Measurements from ENCODE around the gene LENG1.

Gene LENG1

DNA sequence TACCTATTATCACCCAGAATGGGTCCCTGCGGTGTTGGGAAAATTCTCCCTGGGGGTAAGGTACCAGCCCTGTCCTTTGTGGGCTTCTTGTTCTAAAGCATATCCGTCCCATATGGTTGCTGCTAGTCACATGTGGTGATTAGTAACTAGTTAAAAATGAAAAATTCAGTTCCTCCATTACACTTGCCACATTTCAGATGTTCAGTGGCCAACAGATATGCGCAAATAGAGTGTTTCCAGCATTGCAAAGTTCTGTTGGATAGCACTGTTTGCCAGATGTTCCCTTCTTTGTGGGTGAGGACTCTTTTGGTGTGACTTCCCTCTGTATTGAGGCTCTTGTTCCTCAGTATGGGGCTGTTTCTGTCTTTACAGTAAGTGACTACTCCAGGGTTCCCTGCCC, 18.2 kb downstream of the LENG1 start:
- DNase-seq (ENCODE audit: low read depth in 2 of 2), result no peak

DNA sequence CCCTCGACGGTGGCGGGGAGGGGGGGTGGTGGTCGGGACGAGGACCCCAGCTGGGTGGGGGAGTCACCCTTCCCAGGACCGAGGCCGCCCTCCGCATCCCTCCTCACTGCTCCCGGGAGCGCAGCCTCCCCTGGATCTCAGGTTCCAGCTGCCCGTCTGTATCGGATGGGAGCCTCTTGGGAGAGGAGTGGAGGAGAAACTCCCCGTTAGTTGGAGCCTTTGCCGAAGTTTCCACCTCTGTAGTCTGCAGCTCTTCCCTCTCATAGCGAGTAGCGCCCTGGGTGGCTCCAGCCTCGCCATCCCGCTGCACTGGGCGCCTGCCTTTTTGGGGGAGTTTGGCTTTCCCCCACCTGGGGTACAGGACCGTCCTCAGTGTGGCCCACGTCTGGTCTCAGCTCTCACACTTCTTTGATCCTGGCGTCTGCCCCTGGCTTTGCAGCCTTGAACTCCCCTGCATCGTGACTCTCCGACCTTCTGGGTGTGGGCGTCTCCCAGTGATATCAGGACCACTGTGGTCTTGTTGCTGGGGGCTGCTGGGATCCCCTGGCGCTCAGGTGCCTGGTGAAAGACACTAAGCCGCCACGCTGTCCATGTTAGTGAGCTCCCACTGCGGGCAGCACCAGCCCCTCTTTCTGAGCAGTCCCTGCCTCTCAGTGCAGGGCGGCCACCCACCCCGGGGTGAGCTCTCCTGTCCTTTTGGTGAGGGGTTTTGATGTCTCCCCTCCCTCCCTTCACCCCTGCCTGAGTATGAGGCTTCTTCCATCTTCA, 20.8 kb downstream of the LENG1 start:
- no peak for DNase-seq (ENCODE audit: low read depth in 2 of 2)

DNA sequence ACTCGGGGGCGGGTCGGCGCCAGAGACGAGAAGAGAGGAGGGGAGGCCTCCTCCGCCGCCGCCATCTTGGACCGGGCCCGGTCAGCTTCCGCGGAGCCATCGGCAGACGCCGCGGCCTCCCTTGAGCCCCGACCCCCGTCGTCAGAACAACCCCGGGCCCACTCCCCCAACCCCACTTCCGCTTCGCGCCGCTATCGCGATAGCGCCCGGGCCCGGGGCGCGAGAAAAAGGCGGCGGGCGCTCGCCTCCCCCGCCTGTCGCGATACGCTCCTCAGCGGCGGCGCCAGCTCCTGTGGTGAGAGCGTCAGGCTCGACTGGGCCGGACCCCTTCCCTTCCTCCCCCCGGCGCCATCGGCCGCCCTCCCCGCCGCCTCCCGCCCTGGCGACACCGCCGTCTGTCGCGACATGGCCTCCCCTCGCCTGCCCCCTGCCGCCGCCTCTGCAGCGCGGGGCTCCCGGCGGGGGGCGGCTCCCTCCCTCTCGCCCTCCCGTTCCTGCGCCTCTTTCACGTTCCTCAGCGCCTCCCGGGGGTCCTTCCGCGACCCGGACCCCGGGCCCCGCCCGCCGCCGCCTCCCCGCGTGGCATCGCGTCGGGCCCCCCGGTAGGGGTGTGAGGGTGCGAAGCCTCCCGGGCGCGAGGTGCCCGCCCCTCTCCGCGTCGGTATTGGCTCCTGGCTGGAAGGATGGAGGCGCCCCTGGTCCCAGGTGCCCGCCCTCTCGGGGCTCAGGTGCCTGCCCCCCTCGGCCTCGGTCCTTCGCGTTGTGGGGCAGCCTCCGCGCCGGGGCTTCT, 21.6 kb downstream of the LENG1 start, which contains the start of gene CNOT3:
CNOT3 (plus strand) TSS at position 64 of the 790 bp plus-strand sequence. CDS start 5,217 bp downstream, outside the sequence.
- peak in 1 of 2 donors; percentile 21 for DNase-seq (ENCODE audit: low read depth in 2 of 2)

DNA sequence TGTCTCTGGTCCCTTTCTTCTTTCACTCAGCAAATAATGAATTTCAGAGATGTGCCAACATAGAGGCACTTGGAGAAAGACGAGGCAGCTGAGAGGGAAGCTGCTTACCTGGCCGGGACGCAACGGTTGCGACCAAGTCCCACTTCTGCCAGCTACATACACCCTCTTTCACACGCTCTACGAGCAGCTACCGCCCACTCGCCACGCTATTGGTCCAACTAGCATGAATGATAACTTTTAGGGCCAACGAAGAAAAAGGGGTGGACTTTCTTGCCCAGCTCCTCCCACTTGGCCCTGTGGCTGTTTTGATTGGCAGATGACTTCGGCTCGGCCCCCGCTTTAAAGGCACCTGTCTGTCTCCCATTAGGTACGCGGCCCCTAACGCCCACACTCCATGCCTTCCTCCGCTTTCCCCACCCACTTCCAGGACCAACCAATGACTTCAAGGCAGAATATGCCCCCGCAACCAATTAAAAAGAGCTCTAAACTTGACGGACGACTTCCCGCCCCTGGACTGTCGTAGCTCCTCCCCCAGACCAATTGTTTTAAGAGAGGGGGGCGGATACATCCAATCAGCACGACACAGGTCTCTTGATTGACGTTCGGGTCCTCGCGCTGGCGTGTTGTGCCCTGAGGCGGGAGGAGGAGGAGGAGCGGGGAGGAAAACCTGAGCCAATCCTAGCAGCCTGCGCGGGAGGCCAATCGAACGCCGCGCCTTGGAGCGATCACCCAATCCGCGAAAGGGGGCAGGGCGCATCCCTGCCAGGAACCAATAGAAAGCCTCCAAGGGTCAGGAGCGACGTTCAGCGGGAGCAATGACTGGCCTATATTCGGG, 22.4 kb downstream of the LENG1 start:
- peak; percentile 95 to 97 for DNase-seq (ENCODE audit: low read depth in 2 of 2)

DNA sequence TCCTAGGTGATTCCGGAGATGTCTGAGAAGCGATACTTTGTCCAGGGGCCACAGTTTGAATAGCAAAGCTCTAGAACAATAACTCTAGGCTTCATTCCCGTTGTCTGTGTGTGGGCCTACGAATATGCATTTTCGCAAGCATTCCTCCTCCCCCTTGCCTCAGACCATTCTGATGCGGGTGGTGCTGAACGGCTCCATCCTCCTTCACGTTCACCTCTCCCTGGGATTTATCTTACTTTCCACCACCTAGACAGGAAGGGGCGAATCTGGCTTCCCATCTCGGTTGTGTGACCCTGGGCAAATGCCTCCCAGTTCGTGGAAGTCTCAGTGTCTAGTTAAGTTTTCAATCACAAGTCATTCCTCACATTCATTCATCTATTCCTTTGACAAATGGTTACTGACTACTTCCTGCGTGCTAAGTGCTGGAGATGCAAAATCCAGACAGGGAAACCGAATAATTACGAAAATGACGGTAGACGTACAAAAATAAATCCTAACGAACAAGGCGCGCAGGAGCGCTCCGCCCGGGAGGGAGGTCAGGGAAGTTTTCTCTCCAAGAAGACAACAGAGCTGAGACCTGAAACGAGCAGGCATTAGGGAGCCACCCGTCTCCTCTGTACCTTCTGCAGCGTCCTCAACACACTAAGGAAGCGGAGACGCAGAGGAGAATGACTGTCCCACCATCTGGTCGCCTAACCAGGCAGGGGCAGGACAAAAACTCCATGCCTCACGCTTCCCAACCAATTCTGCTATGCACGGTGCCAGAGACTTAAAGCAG, 23.2 kb downstream of the LENG1 start:
- no peak for DNase-seq (ENCODE audit: low read depth in 2 of 2)

DNA sequence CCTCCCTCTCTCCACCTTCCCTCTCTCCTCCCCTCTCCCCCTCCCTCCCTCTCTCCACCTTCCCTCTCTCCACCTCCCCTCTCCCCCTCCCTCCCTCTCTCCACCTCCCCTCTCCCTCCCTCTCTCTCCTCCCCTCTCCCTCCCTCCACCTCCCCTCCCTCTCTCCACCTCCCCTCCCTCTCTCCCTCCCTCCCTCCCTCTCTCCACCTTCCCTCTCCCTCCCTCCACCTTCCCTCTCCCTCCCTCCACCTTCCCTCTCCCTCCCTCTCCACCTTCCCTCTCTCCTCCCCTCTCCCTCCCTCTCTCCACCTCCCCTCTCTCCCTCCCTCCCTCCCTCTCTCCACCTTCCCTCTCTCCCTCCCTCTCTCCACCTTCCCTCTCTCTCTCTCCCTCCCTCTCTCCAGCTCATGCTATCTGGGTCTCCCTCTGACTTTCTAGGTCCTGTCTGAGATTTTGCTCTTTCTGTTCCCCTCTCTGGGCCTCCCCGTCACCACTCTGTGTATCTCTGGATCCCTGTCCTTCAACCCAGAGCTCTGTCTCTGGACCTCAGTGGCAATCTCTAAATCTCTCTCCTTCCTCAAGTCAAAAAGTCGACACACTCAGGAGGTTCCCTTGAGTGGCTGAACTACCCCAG, 25.4 kb downstream of the LENG1 start:
- no peak for DNase-seq (ENCODE audit: low read depth in 2 of 2)

DNA sequence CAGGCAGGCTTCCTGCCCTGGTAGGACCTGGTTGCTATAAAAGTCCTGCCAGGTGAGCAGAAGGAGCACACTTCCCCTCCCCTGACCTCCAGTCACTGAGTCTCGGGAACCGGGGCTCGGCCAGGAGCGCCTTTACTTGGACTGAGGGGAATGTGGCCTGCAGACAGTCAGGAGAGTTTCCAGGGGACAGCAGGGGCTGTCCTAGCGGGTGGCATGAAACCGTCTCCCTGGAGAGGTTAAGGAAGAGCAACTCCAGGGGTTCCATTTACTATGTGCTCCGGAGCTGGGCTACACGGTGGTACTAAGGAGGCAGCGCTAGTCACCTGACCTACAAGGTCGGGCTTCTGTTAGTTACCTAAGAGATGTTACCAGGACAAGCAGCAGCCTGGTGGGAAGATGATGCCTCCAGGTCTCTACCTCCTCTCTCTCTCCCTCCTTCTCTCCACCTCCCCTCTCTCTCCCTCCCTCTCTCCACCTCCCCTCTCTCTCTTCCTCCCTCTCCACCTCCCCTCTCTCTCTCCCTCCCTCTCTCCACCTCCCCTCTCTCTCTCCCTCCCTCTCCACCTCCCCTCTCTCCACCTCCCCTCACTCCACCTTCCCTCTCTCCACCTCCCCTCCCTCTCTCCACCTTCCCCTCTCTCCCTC, 26.1 kb downstream of the LENG1 start:
- DNase-seq (ENCODE audit: low read depth in 2 of 2), result no peak

DNA sequence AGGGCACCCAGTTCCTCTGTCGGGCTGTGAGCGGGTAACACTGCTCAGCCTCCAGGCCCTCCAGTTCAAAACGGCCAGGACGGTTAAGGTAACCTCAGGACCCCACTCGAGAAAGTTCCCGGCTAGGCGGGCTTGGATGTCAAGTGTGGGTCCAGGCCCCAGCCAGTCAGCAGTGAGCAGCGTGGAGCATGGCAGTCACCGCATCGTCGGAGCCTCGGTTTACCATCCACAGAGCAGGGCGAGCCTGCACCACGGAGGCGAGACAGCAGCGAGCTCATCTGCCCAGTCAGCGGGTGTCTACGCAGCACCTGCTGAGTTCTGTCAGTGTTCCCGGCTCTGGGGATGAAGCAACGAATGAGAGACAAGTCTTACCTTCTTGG, 29.9 kb downstream of the LENG1 start:
- no peak for DNase-seq (ENCODE audit: low read depth in 2 of 2)

- DNase-seq (ENCODE audit: low read depth in 2 of 2), result no peak
These were observed 30.5 kb downstream of the LENG1 start for GRCh38 chr19:54128796-54129616.

- DNase-seq (ENCODE audit: low read depth in 2 of 2), result no peak
These were observed 31.1 kb downstream of the LENG1 start for GRCh38 chr19:54128441-54128725.

- no peak for DNase-seq (ENCODE audit: low read depth in 2 of 2)
These were observed 31.7 kb downstream of the LENG1 start for GRCh38 chr19:54127688-54128440.

DNA sequence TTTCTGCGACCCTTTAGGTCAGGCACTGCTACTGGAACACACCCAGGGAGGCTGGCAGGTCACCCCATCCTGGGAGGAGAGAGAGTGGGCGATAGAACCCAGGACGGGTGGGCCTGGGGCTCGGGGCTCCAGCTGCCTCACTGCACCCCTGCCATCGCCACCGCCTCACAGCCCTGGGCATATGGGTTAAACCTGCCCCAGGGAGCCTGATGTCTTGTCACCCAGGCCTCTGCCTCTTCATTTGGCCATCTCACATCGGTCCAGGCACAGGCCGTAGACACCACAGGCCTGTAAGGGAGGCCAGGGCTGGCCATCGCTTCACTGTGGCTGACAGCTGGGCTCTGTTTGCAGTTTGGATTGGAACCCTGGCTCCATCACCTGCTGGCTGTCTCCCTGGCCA, 33.8 kb downstream of the LENG1 start:
- DNase-seq (ENCODE audit: low read depth in 2 of 2), result no peak

DNA sequence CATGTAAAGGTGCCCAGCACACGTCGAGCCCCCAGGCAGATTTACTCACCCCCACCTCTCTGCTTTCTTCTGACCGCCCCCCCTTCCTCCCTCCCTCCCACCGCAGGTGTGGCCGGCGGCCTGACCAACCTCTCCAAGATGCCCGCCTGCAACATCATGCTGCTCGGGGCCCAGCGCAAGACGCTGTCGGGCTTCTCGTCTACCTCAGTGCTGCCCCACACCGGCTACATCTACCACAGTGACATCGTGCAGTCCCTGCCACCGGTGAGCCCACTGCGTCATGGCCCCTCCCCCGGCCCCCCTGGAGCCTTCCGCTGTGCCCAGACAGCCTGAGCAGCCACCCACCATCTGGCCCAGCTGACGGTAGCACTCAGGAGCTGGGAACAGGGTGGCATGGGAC, 35.1 kb downstream of the LENG1 start:
- no peak for DNase-seq (ENCODE audit: low read depth in 2 of 2)

GRCh38 chr19:54123682-54124081, 35.8 kb downstream of the LENG1 start:
- no peak for DNase-seq (ENCODE audit: low read depth in 2 of 2)

GRCh38 chr19:54121259-54121658, 38.3 kb downstream of the LENG1 start:
- DNase-seq (ENCODE audit: low read depth in 2 of 2), result no peak

DNA sequence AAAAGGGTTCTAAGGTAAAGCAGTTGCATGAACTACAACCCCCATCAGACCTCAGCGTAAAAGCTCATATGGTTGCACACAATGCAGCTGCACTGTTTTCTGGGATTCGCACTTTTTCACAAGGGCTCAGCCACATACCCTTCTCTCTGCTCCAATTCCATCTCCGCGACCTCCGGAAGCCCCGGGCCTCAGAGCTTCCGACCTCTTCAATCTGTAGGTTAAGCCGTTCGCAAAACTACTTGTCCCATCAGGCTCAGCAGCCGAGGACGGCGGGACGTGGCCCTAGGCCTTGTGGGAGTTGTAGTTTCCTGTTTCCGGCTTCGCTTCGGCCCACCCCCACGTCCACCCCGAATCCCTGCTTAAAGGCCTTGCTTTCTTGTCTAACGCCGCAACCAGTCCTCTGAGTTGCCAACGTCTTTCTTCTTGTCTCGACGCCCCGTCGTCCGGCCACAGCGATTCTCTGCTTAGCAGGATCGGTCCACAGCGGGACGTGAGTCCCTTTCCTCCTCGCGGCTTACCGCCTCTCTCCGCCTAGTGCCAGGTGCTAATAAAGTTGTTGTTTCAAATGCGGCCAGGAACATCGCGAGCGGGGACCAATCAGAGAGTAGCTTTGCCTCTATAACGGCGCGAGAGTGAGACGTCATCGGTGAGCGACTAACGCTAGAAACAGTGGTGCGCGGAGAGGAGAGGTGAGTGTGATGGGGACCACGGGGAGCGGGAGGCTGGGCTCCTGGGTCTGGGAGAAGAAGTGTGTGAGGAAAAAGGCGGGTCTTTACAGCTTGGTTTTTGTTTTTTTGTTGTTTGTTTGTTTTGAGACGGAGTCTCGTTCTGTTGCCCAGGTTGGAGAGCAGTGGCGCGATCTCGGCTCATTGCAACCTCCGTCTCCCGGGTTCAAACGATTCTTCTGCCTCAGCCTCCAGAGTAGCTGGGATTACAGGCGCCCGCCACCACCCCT, 44.1 kb downstream of the LENG1 start, which contains the start of the genes PRPF31 and TFPT:
PRPF31 (plus strand) TSS at position 646 of the 955 bp plus-strand sequence. CDS start 2,525 bp downstream, outside the sequence.
TFPT (minus strand) TSS at position 549 of the 955 bp plus-strand sequence; CDS start at position 161, 388 bp downstream.
- DNase-seq (ENCODE audit: low read depth in 2 of 2), result peak; percentile 86 to 94

DNA sequence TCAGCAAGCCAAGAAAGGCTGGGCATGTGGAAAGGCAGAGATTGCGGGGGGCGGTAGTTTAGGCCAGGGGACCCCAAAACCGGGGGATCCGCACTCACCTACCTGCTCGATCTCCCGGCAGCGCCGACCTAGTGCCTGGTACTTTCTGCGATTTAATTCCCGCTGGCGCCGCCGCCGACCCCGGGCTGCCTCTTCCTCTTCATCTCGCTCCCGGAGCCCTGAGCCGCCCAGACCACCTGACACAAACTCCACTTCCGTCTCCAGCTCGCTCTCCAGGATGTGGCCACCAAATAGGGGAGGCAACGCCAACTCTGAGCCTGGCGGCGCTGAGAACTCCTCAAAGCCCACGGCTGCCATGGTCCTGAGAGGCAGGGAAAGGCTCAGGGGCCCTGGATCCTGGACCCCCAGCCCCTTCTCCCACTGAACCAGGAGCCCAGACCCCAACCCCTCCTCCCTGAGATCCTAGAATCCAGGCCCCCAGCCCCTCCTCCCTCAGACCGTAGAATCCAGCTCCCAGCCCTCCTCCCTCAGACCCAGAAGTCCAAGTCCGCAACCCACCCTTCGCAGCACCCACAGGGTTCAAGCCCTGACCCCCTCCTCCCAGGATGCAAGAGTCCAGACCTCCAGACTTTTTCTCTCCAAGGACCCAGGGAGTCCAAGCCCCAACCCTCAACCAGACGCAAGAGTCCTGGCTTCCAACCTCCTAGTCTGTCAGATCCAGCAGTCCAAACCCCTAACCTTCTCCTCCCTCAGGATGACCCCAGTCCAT, 45.0 kb downstream of the LENG1 start:
- no peak for DNase-seq (ENCODE audit: low read depth in 2 of 2)

Measured in stimulated activated CD4-positive, alpha-beta T cell treated with anti-CD3 and anti-CD28 coated beads, Interleukin-1b, Interleukin-23, amount 100 ng/mL, for 4 hours (primary cell).